Measurements from ENCODE around the gene NR2F1. TPM values are rescaled to one million over a fixed set of nuclear protein-coding genes. Genes with fewer than 3 reads are reported as not detected.

The NR2F1 gene
- total RNA-seq, 1 experiment from 2014 or later: 1.3 TPM

- ChIA-PET POLR2A (ENCODE audit: unreplicated experiment) (no interaction called here), CTCF (no interaction called here)
- Histone ChIP-seq H3K27ac (no peak overlapping the region), H3K27me3 (ENCODE audit: insufficient read depth, low read depth) (no peaks in the 10 kb centered on the region), H3K9me3 (ENCODE audit: insufficient read depth, low read depth) (no peaks in the 10 kb centered on the region), H2AFZ (no peak overlapping the region), H3K79me2 (ENCODE audit: low read depth) (no peaks in the 10 kb centered on the region), H3K4me3 (no peak overlapping the region), H3K4me1 (replicated peaks; ENCODE audit: insufficient read depth) (no peaks in the 10 kb centered on the region), H3F3A (ENCODE audit: insufficient read depth, low read depth) (no peaks in the 10 kb centered on the region), H3K9me2 (ENCODE audit: insufficient read depth) (no peaks in the 10 kb centered on the region), H3K36me3 (ENCODE audit: low read depth) (0 out of 2 replicates have a peak, but pooled peaks cover 6% of the 10 kb centered on the region), H4K20me1 (ENCODE audit: insufficient read depth) (no peaks in the 10 kb centered on the region), H3K4me2 (no peak overlapping the region)
- BruUV-seq (replicated peaks): no TSS peak
- no peak for DNase-seq
- no peak for TF ChIP-seq EZH2 (IDR thresholded peaks at IDR 0.05; ENCODE audit: low read depth)
- no peak for TF ChIP-seq CTCF (conservative IDR thresholded peaks at IDR 0.05)
- intact Hi-C loops (cut with micrococcal nuclease; ENCODE audit: unreplicated experiment): loop anchor here (10.0 kb wide), 1 partner anchor 296 kb away; no protein-coding TSS in a partner anchor
These were observed 16.0 kb downstream of the NR2F1 start for GRCh38 chr5:93599001-93599379.

GRCh38 chr5:93599399-93600120 lies 16.5 kb downstream of the NR2F1 start:
- no peak overlapping the region for H3K4me3 ChIP-seq
- H4K20me1 ChIP-seq (ENCODE audit: insufficient read depth): no peaks in the 10 kb centered on the region
- intact Hi-C loops (cut with micrococcal nuclease; ENCODE audit: unreplicated experiment): loop anchor here (10.0 kb wide), 1 partner anchor 295 kb away; no protein-coding TSS in a partner anchor
- no peak for DNase-seq
- no TSS peak for BruUV-seq (replicated peaks)
- no peaks in the 10 kb centered on the region for H3K79me2 ChIP-seq (ENCODE audit: low read depth)
- H3K9me3 ChIP-seq (ENCODE audit: insufficient read depth, low read depth): no peaks in the 10 kb centered on the region
- H3K4me2 ChIP-seq: no peak overlapping the region
- no peak overlapping the region for H2AFZ ChIP-seq
- TF ChIP-seq EZH2 (IDR thresholded peaks at IDR 0.05; ENCODE audit: low read depth) (no peak), CTCF (conservative IDR thresholded peaks at IDR 0.05) (no peak)
- H3K27me3 ChIP-seq (ENCODE audit: insufficient read depth, low read depth): no peaks in the 10 kb centered on the region
- no peaks in the 10 kb centered on the region for H3K9me2 ChIP-seq (ENCODE audit: insufficient read depth)
- no peaks in the 10 kb centered on the region for H3F3A ChIP-seq (ENCODE audit: insufficient read depth, low read depth)
- ChIA-PET CTCF (no interaction called here), POLR2A (ENCODE audit: unreplicated experiment) (interaction anchor here (0.6 kb wide), 1 partner anchor 22 kb away, joined by 4 read pairs; no protein-coding TSS in a partner anchor)
- no peaks in the 10 kb centered on the region for H3K4me1 ChIP-seq (replicated peaks; ENCODE audit: insufficient read depth)
- no peaks in the 10 kb centered on the region for H3K36me3 ChIP-seq (ENCODE audit: low read depth)
- H3K27ac ChIP-seq: no peak overlapping the region

GRCh38 chr5:93600409-93601070 lies 17.5 kb downstream of the NR2F1 start:
- no peaks in the 10 kb centered on the region for H3K4me1 ChIP-seq (replicated peaks; ENCODE audit: insufficient read depth)
- no TSS peak for BruUV-seq (replicated peaks)
- intact Hi-C loops (cut with micrococcal nuclease; ENCODE audit: unreplicated experiment): no loop called here
- H3K79me2 ChIP-seq (ENCODE audit: low read depth): no peaks in the 10 kb centered on the region
- no peaks in the 10 kb centered on the region for H3K9me2 ChIP-seq (ENCODE audit: insufficient read depth)
- H3F3A ChIP-seq (ENCODE audit: insufficient read depth, low read depth): no peaks in the 10 kb centered on the region
- no peak overlapping the region for H2AFZ ChIP-seq
- POLR2A ChIA-PET (ENCODE audit: unreplicated experiment): interaction anchor here (0.6 kb wide), 1 partner anchor 21 kb away, joined by 4 read pairs; no protein-coding TSS in a partner anchor
- H3K4me3 ChIP-seq: no peak overlapping the region
- H3K27ac ChIP-seq: no peak overlapping the region
- TF ChIP-seq EZH2 (IDR thresholded peaks at IDR 0.05; ENCODE audit: low read depth): no peak
- no peak for TF ChIP-seq CTCF (conservative IDR thresholded peaks at IDR 0.05)
- H3K9me3 ChIP-seq (ENCODE audit: insufficient read depth, low read depth): no peaks in the 10 kb centered on the region
- no peak for DNase-seq
- no peaks in the 10 kb centered on the region for H3K36me3 ChIP-seq (ENCODE audit: low read depth)
- CTCF ChIA-PET: no interaction called here
- no peak overlapping the region for H3K4me2 ChIP-seq
- H3K27me3 ChIP-seq (ENCODE audit: insufficient read depth, low read depth): no peaks in the 10 kb centered on the region
- no peaks in the 10 kb centered on the region for H4K20me1 ChIP-seq (ENCODE audit: insufficient read depth)
